Mucosa of descending colon (tissue), 3 donors: ENCODE measurements around the gene ENOX1. TPM values are rescaled to one million over a fixed set of nuclear protein-coding genes. Genes with fewer than 3 reads are reported as not detected.

ENCODE experiments used
- ATAC-seq: fragments of 200-7000 bp; cut with Tn5 transposase; one replicate; pipeline ENCODE4 v1.9.1; 2020; ENCODE audit warnings: mild to moderate bottlenecking, moderate library complexity
- DNase-seq, 3 donors: peaks; one replicate each; pipeline ENCODE4 v3.0.0-alpha.2; 2020
- H3K36me3 ChIP-seq: fragments of 200-600 bp; one replicate; pipeline ENCODE4 v1.8.0; 2021; ENCODE audit warnings: low read depth, mild to moderate bottlenecking
- H3K4me1 ChIP-seq: fragments of 200-600 bp; one replicate; pipeline ENCODE4 v1.8.0; 2021; ENCODE audit warnings: low read depth, mild to moderate bottlenecking
- H3K4me3 ChIP-seq: fragments of 200-600 bp; one replicate; pipeline ENCODE4 v1.8.0; 2021; ENCODE audit warnings: mild to moderate bottlenecking
- H3K9me3 ChIP-seq: fragments of 200-600 bp; one replicate; pipeline ENCODE4 v1.8.0; 2021; ENCODE audit warnings: mild to moderate bottlenecking
- CTCF ChIP-seq: fragments of 200-600 bp; IDR thresholded peaks from one replicate; pipeline ENCODE4 v1.8.0; 2022; ENCODE audit warnings: antibody characterized with exemption, mild to moderate bottlenecking
- intact Hi-C, 2 donors: fragments of 100-400 bp; cut with DNase I in 1 of 2; cut with micrococcal nuclease in 1 of 2; formaldehyde crosslinking; loops; one replicate each; pipeline versions ENCODE4 v1.11.0 to v1.11.1; 2022; cut with DNase I, micrococcal nuclease
- total RNA-seq, 3 donors: library from RNA; stranded (reverse); fragmentation: NEBNext Ultra II Directional in 2 of 3; extraction: Animal tissue kit (Norgen Biotek cat#: 25700) in 2 of 3; gene quantifications; one replicate each; pipeline versions ENCODE4 v1.2.1 to v1.2.4, GENCODE V29; 2021 to 2023
- donor health status: DM: no; HTN: no; CAD: no; lungs with moderate emphysema.
- donor health status: DM: no; HTN: no; CAD: no.
- donor health status: DM: no; HTN: yes; CAD: no.

Gene ENOX1
- total RNA-seq, 3 donors from 2014 or later: 0.35 to 9.8 (median 1.2) TPM

GRCh38 chr13:43293008-43293407, 493.8 kb downstream of the ENOX1 start:
- no peaks in the 10 kb centered on the region for H3K4me1 ChIP-seq
- intact Hi-C loops: no loop called here
- no peak overlapping the region for H3K4me3 ChIP-seq
- ATAC-seq (no peak), DNase-seq (no peak)
- TF ChIP-seq CTCF: no peak
- H3K36me3 ChIP-seq: no peaks in the 10 kb centered on the region
- no peaks in the 10 kb centered on the region for H3K9me3 ChIP-seq

GRCh38 chr13:43291287-43292060, 495.3 kb downstream of the ENOX1 start:
- H3K4me1 ChIP-seq: no peaks in the 10 kb centered on the region
- ATAC-seq (no peak), DNase-seq (no peak)
- no peak for TF ChIP-seq CTCF
- H3K9me3 ChIP-seq: no peaks in the 10 kb centered on the region
- H3K36me3 ChIP-seq: no peaks in the 10 kb centered on the region
- intact Hi-C loops: no loop called here
- H3K4me3 ChIP-seq: no peak overlapping the region

GRCh38 chr13:43289470-43290255, 497.1 kb downstream of the ENOX1 start:
- H3K4me3 ChIP-seq: no peak overlapping the region
- no peaks in the 10 kb centered on the region for H3K36me3 ChIP-seq
- H3K9me3 ChIP-seq: no peaks in the 10 kb centered on the region
- ATAC-seq: no peak
- intact Hi-C loops: no loop called here
- H3K4me1 ChIP-seq: no peaks in the 10 kb centered on the region
- TF ChIP-seq CTCF: no peak
- DNase-seq: no peak

GRCh38 chr13:43286751-43287150, 500.0 kb downstream of the ENOX1 start:
- TF ChIP-seq CTCF: no peak
- ATAC-seq (no peak), DNase-seq (no peak)
- Histone ChIP-seq H3K36me3 (no peaks in the 10 kb centered on the region), H3K4me1 (no peaks in the 10 kb centered on the region), H3K4me3 (no peak overlapping the region), H3K9me3 (no peaks in the 10 kb centered on the region)
- intact Hi-C loops: no loop called here

GRCh38 chr13:43285933-43286597, 500.7 kb downstream of the ENOX1 start:
- ATAC-seq: no peak
- H3K4me3 ChIP-seq: no peak overlapping the region
- no peaks in the 10 kb centered on the region for H3K9me3 ChIP-seq
- H3K4me1 ChIP-seq: no peaks in the 10 kb centered on the region
- intact Hi-C loops: no loop called here
- no peak for TF ChIP-seq CTCF
- no peak for DNase-seq
- H3K36me3 ChIP-seq: no peaks in the 10 kb centered on the region
